Measurements from ENCODE around the gene ADAMTS17.

ADAMTS17 gene

GRCh38 chr15:100108846-100109245 lies 232.9 kb downstream of the ADAMTS17 start:
- no peak for DNase-seq (ENCODE audit: low spot score)

- DNase-seq (ENCODE audit: low spot score) = no peak
Observed at GRCh38 chr15:100108346-100108745, 233.4 kb downstream of the ADAMTS17 start.

- DNase-seq (ENCODE audit: low spot score) = no peak
Observed at GRCh38 chr15:100107606-100108225, 234.1 kb downstream of the ADAMTS17 start.

GRCh38 chr15:100107151-100107550 lies 234.6 kb downstream of the ADAMTS17 start:
- no peak for DNase-seq (ENCODE audit: low spot score)

- DNase-seq (ENCODE audit: low spot score) = peak; percentile 38
Observed at GRCh38 chr15:100106732-100107131, 235.0 kb downstream of the ADAMTS17 start.

GRCh38 chr15:100105101-100105500 lies 236.7 kb downstream of the ADAMTS17 start:
- peak; percentile 18 for DNase-seq (ENCODE audit: low spot score)

GRCh38 chr15:100104245-100104644 lies 237.5 kb downstream of the ADAMTS17 start:
- no peak for DNase-seq (ENCODE audit: low spot score)

GRCh38 chr15:100103828-100104227 lies 237.9 kb downstream of the ADAMTS17 start:
- DNase-seq (ENCODE audit: low spot score) = peak; percentile 25

GRCh38 chr15:100101426-100102089 lies 240.2 kb downstream of the ADAMTS17 start:
- DNase-seq (ENCODE audit: low spot score) = peak; percentile 31

- peak; percentile 38 for DNase-seq (ENCODE audit: low spot score)
Observed at GRCh38 chr15:100100926-100101325, 240.8 kb downstream of the ADAMTS17 start.

GRCh38 chr15:100099976-100100375 lies 241.8 kb downstream of the ADAMTS17 start:
- peak; percentile 47 for DNase-seq (ENCODE audit: low spot score)

- no peak for DNase-seq (ENCODE audit: low spot score)
Observed at GRCh38 chr15:100098705-100099104, 243.1 kb downstream of the ADAMTS17 start.

GRCh38 chr15:100097342-100098127 lies 244.2 kb downstream of the ADAMTS17 start:
- peak; percentile 36 for DNase-seq (ENCODE audit: low spot score)

GRCh38 chr15:100096700-100097099 lies 245.1 kb downstream of the ADAMTS17 start:
- no peak for DNase-seq (ENCODE audit: low spot score)

- DNase-seq (ENCODE audit: low spot score) = peak; percentile 50
Observed at GRCh38 chr15:100096248-100096600, 245.6 kb downstream of the ADAMTS17 start.

GRCh38 chr15:100095541-100096247 lies 246.1 kb downstream of the ADAMTS17 start:
- peak; percentile 55 for DNase-seq (ENCODE audit: low spot score)

- peak; percentile 38 for DNase-seq (ENCODE audit: low spot score)
Observed at GRCh38 chr15:100094127-100094510, 247.7 kb downstream of the ADAMTS17 start.

- DNase-seq (ENCODE audit: low spot score) = peak; percentile 41
Observed at GRCh38 chr15:100093211-100094126, 248.3 kb downstream of the ADAMTS17 start.

- peak; percentile 22 for DNase-seq (ENCODE audit: low spot score)
Observed at GRCh38 chr15:100092034-100092433, 249.7 kb downstream of the ADAMTS17 start.

- DNase-seq (ENCODE audit: low spot score) = peak; percentile 31
Observed at GRCh38 chr15:100090411-100090810, 251.4 kb downstream of the ADAMTS17 start.
